ENCODE data around the gene EN2. TPM values are rescaled to one million over a fixed set of nuclear protein-coding genes. Genes with fewer than 3 reads are reported as not detected.

Gene EN2
- total and polyA plus RNA-seq, 10 of the 15 experiments (the other 5 are each of a cell fraction or from before 2014, with no cell fraction given), result not detected

GRCh38 chr7:155470186-155470487 is 12.2 kb downstream of the EN2 start:
- ATAC-seq (no peak), DNase-seq (ENCODE audit: low read depth, low spot score) (no peak), FAIRE-seq (no peak)
- intact Hi-C loops (cut with micrococcal nuclease; ENCODE audit: unreplicated experiment), result no loop called here
- no peaks in the 10 kb centered on the region for H3K36me3 ChIP-seq (ENCODE audit: control insufficient read depth in 2 of 2, insufficient read depth in 2 of 2, low read length in 1 of 2)
- in situ Hi-C loops (cut with MboI), result no loop called here
- H3K4me3 ChIP-seq, result no peak overlapping the region
- no peak overlapping the region for H3K4me2 ChIP-seq (ENCODE audit: control insufficient read depth, insufficient read depth)
- H3K27ac ChIP-seq (ENCODE audit: control insufficient read depth, insufficient read depth), result no peak overlapping the region
- ChIA-PET POLR2A (no interaction called here), SMC1A (ENCODE audit: uncharacterized antibody, unreplicated experiment) (no interaction called here), RAD21 (ENCODE audit: unreplicated experiment) (no interaction called here), CTCF (no interaction called here)
- no peak overlapping the region for H2AFZ ChIP-seq (ENCODE audit: control insufficient read depth, low read depth, low read length)
- no TSS peak for BruUV-seq (replicated peaks)
- 27% methylated on average over 8 of the region's 8 CpGs for WGBS (ENCODE audit: insufficient coverage, insufficient replicate concordance, low lambda C conversion rate, missing lambda C conversion rate)
- peaks cover 15 to 53% of the 10 kb centered on the region in 2 experiments for H3K27me3 ChIP-seq (replicated peaks in 1 of 2; ENCODE audit: control insufficient read depth in 2 of 2, insufficient read depth in 2 of 2, low read length in 1 of 2)
- H3K4me1 ChIP-seq (ENCODE audit: control insufficient read depth, insufficient read depth, low read length), result no peaks in the 10 kb centered on the region
- H3K9ac ChIP-seq (ENCODE audit: control insufficient read depth, insufficient read depth, low read length), result no peak overlapping the region
- no peaks in the 10 kb centered on the region; the same call in 2 of the 3 replicates for H3K9me3 ChIP-seq (replicated peaks; ENCODE audit: control insufficient read depth, insufficient read depth, low read length)
- H4K20me1 ChIP-seq (ENCODE audit: control insufficient read depth, insufficient read depth), result no peaks in the 10 kb centered on the region
- no peaks in the 10 kb centered on the region for H3K79me2 ChIP-seq (ENCODE audit: control insufficient read depth, insufficient read depth, low read length)
- TF ChIP-seq ZNF592 (IDR thresholded peaks at IDR 0.05), result no peak
- no peak for TF ChIP-seq EGR1 (IDR thresholded peaks at IDR 0.05; ENCODE audit: borderline replicate concordance in 1 of 2, low read depth in 2 of 2, low read length in 2 of 2)
- no peak for TF ChIP-seq BCLAF1 (IDR thresholded peaks at IDR 0.05)
- TF ChIP-seq FOXK2 (IDR thresholded peaks at IDR 0.05), result no peak
- TF ChIP-seq ZNF384 (IDR thresholded peaks at IDR 0.05; ENCODE audit: borderline replicate concordance, low read depth, low read length), result no peak
- no peak for TF ChIP-seq CREM (IDR thresholded peaks at IDR 0.05; ENCODE audit: low read depth)
- TF ChIP-seq CBFB (IDR thresholded peaks at IDR 0.05; ENCODE audit: low read depth), result no peak
- TF ChIP-seq SUZ12 (IDR thresholded peaks at IDR 0.05; ENCODE audit: unreplicated experiment), result no peak
- no peak for TF ChIP-seq EED (IDR thresholded peaks at IDR 0.05; ENCODE audit: low read depth)
- no peak for TF ChIP-seq CEBPZ (IDR thresholded peaks at IDR 0.05; ENCODE audit: low read depth, low read length)
- TF ChIP-seq EZH2 (IDR thresholded peaks at IDR 0.05; ENCODE audit: borderline replicate concordance, control insufficient read depth, low read depth, low read length), result no peak
